ENCODE measurements around the gene UAP1L1.

Gene UAP1L1

GRCh38 chr9:137103206-137103999, 26.1 kb downstream of the UAP1L1 start:
- no peak for DNase-seq

GRCh38 chr9:137105814-137106661, 28.7 kb downstream of the UAP1L1 start:
- DNase-seq: no peak

DNA sequence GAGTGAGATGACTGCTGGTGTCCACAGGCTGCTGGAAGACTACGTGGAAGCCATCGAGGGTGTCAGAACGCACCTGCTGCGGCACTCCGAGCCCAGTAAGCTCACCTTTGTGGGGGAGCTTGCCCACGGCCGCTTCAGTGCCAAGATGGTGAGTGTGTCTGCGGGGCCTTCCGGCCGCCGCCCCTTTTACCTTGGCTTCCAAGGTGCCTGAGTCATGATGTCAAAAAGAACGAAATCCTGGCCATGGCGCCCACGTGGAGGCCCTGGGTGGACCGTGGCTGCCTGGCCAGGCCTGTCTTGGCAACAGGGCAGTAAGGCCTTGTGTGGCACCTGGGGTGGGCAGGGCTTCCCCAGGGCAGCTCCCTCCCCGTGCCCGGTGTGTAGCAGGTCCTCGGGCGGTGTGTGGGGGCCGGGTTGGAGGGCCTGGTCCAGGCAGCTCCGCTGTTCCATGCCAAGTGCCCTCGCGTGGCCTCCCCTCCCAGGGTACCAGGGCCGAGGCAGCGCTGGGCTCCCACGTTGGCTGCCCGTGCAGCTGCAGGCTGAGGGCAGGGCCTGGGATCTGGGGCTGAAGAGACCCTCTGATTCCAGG, 29.4 kb downstream of the UAP1L1 start:
- DNase-seq: no peak

DNA sequence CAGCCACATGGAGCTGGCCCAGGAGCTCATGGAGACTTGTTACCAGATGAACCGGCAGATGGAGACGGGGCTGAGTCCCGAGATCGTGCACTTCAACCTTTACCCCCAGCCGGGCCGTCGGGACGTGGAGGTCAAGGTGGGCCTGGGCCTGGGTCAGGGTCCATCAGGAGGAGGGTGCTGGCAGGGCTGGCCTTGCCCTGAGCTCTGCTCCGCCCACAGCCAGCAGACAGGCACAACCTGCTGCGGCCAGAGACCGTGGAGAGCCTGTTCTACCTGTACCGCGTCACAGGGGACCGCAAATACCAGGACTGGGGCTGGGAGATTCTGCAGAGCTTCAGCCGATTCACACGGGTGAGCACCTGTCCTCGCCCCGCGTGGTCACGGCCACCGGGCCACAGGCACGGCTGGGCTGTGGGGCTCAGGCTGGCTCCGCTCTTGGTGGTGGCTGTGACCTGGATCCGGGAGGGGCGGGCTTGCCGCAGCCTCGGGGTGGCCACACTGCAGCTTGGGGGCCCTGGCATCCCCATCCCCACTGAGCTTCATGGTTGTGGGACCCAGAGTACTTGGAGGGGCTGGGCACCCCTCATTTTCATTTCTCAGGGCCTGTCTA, 30.1 kb downstream of the UAP1L1 start:
- DNase-seq: no peak

- DNase-seq: no peak
These were observed 30.7 kb downstream of the UAP1L1 start for GRCh38 chr9:137107982-137108381.

GRCh38 chr9:137108608-137109249, 31.4 kb downstream of the UAP1L1 start:
- DNase-seq: no peak

DNA sequence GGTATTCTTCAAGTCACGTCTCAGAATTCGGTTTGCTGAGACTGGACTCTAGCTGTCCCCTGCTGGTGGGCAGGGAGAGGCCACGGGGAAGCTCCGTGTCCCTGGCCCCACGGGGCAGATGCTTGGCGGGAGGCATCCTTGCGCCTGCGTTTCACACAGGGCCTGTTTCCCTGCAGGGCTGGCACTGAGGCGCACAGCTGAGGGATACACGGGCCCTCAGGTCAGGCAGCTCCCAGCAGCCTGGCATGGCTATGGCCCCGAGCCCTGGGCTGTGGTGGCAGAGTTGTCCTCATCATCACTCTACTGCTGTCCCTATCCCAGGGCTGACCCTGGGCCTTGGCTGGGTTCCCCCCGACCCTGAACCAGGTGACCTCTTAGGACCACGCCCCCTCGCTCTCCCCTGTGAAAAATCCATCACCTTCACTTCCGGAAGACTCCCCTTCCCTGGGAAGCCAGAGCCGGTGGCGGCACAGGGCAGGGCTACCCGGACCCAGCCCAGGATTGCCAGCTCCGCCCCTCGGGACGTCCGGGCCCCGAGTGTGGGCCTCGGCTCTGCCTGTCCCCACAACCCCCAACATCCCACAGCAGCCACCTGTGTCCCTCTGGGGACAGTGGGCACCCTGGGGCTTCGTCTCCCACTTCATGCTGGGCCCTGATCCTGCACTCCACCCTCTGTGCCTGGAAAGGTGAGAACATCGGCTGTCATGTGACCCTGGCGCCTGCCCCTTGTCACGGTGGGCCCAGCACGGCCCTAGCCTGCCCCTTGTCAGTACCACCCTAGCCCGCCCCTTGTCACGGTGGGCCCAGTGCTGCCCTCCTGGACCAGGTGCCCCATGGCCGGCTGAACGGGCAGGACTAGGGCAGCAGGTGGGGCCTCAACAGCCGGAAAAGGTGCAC, 32.2 kb downstream of the UAP1L1 start:
- DNase-seq: no peak

DNA sequence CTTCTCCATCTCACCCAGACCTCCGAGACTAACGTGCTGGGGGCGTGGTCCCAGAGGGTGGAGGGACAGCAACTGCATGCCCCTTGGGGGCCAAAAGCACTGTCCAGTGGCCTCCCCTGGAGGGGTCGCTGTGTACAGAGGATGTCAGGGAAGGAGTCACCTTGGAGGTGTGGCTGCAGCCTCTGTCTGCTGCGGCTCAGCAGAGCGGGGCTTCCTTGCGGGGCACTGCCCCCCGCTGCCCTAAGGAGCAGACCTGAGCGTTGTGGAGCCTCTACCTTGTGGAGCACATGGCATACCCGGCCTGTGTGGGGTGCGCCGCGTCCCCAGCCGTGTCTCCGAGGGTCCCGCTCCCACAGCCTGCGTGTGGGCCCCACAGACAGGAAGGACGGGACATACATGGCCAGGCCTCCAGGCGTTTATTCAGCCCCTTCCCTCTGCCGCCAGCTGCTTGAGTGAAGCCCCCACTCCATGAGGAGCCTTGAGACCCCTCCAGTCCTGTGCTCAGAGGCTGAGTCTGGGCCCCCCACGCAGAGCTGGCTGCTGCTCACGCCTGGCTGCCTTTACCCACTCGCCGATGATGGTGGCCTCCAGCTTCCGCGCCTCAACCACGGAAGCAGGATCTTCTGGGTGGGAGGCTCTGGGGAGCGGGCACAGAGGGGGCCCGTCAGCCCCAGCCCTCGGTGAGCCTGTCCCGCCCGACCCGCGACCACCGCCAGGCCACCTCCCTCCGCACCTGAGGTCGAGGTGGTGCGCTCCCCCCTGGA, 33.0 kb downstream of the UAP1L1 start:
- no peak for DNase-seq

DNA sequence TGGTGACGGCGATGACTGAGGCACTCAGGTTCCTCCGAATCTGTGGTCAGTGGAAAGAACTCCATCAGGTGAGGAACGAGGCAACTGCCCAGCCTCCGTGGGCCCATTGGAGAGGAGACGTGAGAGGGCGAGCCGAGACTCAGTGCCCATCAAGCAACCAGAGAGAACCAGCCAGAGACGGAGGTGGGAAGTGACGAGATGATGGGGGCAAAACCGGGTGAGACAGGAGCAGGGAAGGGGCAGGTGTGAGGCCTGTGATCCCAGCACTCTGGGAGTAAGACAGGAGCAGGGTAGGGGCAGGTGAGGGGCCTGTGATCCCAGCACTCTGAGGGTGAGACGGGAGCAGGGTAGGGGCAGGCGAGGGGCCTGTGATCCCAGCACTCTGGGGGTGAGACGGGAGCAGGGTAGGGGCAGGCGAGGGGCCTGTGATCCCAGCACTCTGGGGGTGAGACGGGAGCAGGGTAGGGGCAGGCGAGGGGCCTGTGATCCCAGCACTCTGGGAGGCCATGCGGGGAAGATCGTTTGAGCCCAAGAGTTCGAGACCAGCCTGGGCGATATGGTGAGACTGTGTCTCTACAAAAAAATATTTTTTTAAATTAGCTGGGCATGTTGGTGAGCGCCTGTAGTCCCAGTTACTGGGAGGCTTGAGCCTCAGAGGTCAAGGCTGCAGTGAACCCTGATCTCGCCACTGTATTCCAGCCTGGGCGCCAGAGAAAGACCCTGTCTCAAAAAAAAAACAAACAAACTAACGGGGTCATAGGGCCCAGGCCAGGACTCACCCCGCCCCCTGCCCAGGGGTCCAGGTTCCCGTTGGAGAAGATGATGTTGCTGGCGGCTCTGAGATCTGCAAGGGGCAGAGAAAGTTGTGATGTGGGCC, 33.8 kb downstream of the UAP1L1 start:
- DNase-seq: no peak

DNA sequence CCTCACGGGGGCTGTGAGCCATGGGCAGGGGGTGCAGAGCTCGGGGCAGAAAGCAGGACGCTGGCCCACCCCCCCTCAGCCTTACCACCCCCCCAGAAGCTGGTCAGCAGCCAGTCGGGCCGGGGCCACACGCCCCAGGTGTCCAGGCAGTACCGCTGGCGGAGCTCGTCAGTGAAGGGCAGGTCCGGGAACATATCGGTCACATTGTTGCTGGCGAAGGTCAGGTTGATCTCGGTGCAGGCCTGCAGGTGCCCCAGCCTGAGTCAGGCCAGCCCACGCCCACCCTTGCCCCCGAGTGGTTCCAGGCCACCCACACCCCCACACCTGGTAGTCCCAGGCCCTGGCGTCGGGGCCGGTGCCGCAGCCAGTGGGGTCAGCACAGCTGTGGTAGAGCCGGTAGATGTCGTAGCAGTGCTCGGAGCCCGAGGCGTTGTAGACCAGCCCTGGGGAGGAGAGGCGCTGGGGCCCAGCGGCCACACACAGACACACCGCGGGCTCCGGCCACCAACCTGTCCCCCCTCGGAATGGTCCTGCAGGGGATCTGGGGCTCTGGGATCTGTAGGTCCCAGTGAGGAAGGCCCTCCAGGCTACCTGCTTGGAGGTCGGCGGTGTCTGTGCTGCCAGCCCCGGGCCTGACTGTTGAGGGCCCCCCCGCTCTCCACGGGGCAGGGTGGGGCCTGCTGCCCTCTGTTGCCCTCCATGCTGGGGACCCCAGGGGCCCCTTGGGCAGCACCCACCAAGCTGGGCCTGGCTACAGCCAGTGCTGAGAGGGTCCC, 34.7 kb downstream of the UAP1L1 start:
- DNase-seq: no peak

- DNase-seq: no peak
These were observed 35.5 kb downstream of the UAP1L1 start for GRCh38 chr9:137112564-137113384.

GRCh38 chr9:137113385-137114159, 36.3 kb downstream of the UAP1L1 start:
- DNase-seq: no peak

- DNase-seq: no peak
These were observed 36.9 kb downstream of the UAP1L1 start for GRCh38 chr9:137114220-137114612.

DNA sequence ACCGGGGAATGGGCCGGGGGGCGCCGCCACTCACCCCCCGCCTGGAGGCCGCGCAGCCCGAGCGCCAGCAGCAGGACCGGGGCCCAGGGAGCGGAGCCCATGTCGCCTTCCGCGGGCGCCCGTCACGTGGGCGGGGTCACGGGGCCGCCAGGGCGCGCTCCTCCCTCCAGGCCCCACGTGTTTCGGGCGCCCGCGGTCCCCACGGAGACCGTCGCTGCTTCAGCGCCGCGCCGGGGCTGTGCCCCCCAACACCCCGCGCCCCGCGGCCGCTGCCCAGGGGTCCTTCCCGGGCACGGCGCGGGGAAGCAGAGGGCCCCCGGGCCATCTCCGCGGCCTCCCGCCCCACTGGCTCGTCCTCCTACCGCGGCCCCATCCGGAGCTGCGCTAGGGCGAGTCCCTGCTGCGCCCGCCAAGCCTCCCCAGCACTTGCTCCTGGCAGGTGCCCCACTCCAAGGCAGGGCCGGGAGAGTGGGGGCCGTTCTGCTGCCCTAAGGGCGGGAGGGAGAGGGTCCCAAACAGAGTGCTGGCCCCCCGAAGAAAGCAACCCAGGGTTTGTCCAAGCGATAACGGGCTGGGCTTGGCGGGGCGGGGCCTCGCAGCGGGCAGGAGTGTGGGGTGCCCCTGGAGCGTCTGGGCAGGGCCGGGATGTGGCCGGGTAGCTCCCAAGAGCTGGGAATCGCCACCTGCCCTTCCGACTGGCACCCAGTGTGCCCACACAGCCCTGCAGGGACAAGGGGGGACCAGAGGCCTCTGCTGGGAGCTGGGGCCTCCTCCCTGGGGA, 37.5 kb downstream of the UAP1L1 start, which contains the start of gene DPP7:
DPP7 (minus strand) TSS at position 121 of the 781 bp plus-strand sequence; CDS start at position 101, 20 bp downstream.
- DNase-seq: peak in 1 of 2 experiments; percentile 28

DNA sequence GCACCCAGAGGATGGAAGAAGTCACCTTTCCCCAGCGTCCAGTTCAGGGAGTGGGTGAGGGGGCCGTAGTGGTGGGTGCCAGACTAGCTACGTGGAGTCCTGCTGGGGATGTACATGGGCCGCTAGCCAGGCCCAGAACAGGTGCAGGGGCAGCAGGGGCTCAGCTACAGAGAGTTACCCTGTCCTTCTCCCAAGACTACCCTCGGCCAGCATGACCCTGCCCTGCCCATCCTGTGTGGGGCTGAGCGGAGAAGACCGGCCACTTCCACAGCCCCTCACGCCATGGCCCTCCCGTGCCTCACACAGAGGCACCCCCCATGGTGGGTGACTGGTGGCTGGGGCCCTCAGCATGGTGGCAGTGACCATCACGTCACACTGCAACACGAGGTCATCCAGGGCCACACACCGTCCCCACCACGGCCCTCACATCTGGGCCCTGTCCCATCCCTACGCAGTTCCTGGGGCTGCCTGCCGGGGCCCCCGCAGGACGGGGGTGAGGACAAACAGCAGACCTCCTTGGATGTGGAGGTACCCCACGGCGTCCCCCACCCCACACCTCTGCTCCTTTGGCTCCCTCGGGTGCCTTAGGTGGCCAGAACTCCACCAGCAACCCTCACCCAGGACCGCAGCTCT, 38.2 kb downstream of the UAP1L1 start:
- no peak for DNase-seq

DNA sequence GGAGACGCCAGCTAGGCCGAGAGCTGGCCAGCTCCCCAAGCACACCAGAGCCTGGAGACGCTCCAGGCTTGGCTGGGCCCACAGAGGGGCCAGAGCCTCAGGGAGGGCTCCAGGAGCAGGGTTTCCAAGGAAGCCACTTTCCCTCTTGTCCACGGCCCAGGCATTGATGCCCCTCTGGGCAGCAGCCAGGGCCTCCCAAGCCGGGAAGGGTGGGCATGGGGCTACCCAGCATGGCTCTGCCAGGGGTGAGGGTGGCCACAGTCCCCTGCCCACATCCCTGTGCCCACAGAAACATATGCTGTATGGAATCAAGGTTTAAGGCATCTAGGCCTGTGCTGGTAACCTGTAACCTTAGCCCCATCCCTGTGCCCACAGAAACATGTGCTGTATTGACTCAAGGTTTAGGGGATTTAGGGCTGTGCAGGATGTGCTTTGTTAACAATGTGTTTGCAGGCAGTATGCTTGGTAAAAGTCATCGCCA, 38.8 kb downstream of the UAP1L1 start:
- DNase-seq: no peak
